Skeletal muscle tissue (tissue), 4 donors: ENCODE data around the gene ZMIZ2. TPM values are rescaled to one million over a fixed set of nuclear protein-coding genes. Genes with fewer than 3 reads are reported as not detected.

Experiments used
- H3K27ac ChIP-seq: one replicate; pipeline ENCODE4 v1.7.0; 2013; ENCODE audit warnings: mild to moderate bottlenecking, low read depth, low read length, inconsistent platforms
- H3K27me3 ChIP-seq, 3 donors: one replicate each; pipeline ENCODE4 v1.7.0; 2013; ENCODE audit warnings: low read length in 3 of 3; ENCODE audit not compliant: control insufficient read depth in 3 of 3, insufficient read depth in 3 of 3
- H3K36me3 ChIP-seq, 3 donors: one replicate each; pipeline ENCODE4 v1.7.0; 2013; ENCODE audit warnings: low read length in 3 of 3; ENCODE audit not compliant: control insufficient read depth in 3 of 3, insufficient read depth in 3 of 3
- H3K4me1 ChIP-seq, 3 donors: one replicate each; pipeline ENCODE4 v1.7.0; 2013; ENCODE audit warnings: low read length in 3 of 3, mild to moderate bottlenecking in 3 of 3; ENCODE audit not compliant: control insufficient read depth in 3 of 3, insufficient read depth in 3 of 3
- H3K4me3 ChIP-seq, 3 donors: one replicate each; pipeline ENCODE4 v1.7.0; 2013; ENCODE audit warnings: low read length in 3 of 3
- H3K9ac ChIP-seq, 3 donors: one replicate each; pipeline ENCODE4 v1.7.0; 2013; ENCODE audit warnings: low read length in 3 of 3, mild to moderate bottlenecking in 3 of 3, moderate library complexity in 2 of 3, low read depth in 1 of 3
- H3K9me3 ChIP-seq, 3 donors: one replicate each; pipeline ENCODE4 v1.7.0; 2013; ENCODE audit warnings: low read length in 3 of 3; ENCODE audit not compliant: control insufficient read depth in 3 of 3
- total RNA-seq: library from RNA; depleted of rRNA; stranded (reverse); fragments of >200 nt; gene quantifications from one replicate; pipeline ENCODE4 v1.2.3, GENCODE V29; 2014
- donor health status: Osteomylitis.

Gene ZMIZ2
- total RNA-seq, 1 donor from 2014 or later, result 4.2 TPM

- no peak overlapping the region for H3K9ac ChIP-seq
- peaks cover 26 to 30% (median 29%) of the 10 kb centered on the region in 3 donors for H3K36me3 ChIP-seq
Measured at GRCh38 chr7:44709011-44709915, 39.4 kb upstream of the ZMIZ2 start.

GRCh38 chr7:44709945-44710596 is 38.6 kb upstream of the ZMIZ2 start:
- Histone ChIP-seq H3K36me3 (peaks cover 26 to 30% (median 29%) of the 10 kb centered on the region in 3 donors), H3K27me3 (no peaks in the 10 kb centered on the region), H3K9me3 (no peaks in the 10 kb centered on the region), H3K4me3 (no peak overlapping the region), H3K9ac (no peak overlapping the region), H3K4me1 (peaks cover 5 to 11% (median 6%) of the 10 kb centered on the region in 3 donors), H3K27ac (no peak overlapping the region)

More at GRCh38 chr7:44709011-44709915, 39.4 kb upstream of the ZMIZ2 start:
- Histone ChIP-seq H3K9me3 (no peaks in the 10 kb centered on the region), H3K27me3 (no peaks in the 10 kb centered on the region), H3K4me1 (peaks cover 5 to 11% (median 6%) of the 10 kb centered on the region in 3 donors), H3K4me3 (no peak overlapping the region), H3K27ac (no peak overlapping the region)

- H3K4me3 ChIP-seq, result no peak overlapping the region
- no peaks in the 10 kb centered on the region for H3K27me3 ChIP-seq
- peaks cover 5 to 11% (median 6%) of the 10 kb centered on the region in 3 donors for H3K4me1 ChIP-seq
- no peak overlapping the region for H3K27ac ChIP-seq
- no peak overlapping the region for H3K9ac ChIP-seq
- no peaks in the 10 kb centered on the region for H3K9me3 ChIP-seq
- peaks cover 26 to 29% (median 26%) of the 10 kb centered on the region in 3 donors for H3K36me3 ChIP-seq
Measured at GRCh38 chr7:44711528-44711927, 37.1 kb upstream of the ZMIZ2 start.

GRCh38 chr7:44712012-44712411 is 36.6 kb upstream of the ZMIZ2 start:
- Histone ChIP-seq H3K9me3 (no peaks in the 10 kb centered on the region), H3K9ac (no peak overlapping the region), H3K4me1 (peaks cover 3 to 6% (median 5%) of the 10 kb centered on the region in 3 donors), H3K36me3 (peaks cover 23 to 26% (median 25%) of the 10 kb centered on the region in 3 donors), H3K27me3 (no peaks in the 10 kb centered on the region), H3K4me3 (no peak overlapping the region), H3K27ac (no peak overlapping the region)

DNA sequence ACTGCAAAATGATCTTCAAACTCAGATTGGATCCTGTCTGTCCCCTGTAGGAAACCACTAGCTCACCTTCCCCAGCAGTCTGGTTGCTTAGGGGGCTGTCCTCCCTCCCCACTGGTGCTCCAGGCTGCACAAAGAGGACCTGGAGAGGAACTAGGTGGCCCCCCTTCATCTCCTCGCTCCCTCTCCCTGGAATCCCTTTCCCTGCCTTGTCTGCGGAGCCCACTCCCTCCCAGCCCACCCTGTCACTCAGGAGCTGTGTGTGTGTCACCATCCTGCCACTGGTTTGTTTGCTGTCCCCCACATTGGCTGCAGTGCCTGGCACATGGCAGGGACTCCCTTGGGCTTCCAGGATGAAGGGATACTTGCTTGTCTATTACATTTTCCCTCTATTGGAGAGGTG is 35.5 kb upstream of the ZMIZ2 start:
- no peak overlapping the region for H3K27ac ChIP-seq
- H3K9me3 ChIP-seq, result no peaks in the 10 kb centered on the region
- no peaks in the 10 kb centered on the region for H3K27me3 ChIP-seq
- no peak overlapping the region for H3K9ac ChIP-seq
- peaks cover 12 to 15% (median 14%) of the 10 kb centered on the region in 3 donors for H3K36me3 ChIP-seq
- no peak overlapping the region for H3K4me3 ChIP-seq
- H3K4me1 ChIP-seq, result peaks cover 0 to 5% (median 0%) of the 10 kb centered on the region in 3 donors

DNA sequence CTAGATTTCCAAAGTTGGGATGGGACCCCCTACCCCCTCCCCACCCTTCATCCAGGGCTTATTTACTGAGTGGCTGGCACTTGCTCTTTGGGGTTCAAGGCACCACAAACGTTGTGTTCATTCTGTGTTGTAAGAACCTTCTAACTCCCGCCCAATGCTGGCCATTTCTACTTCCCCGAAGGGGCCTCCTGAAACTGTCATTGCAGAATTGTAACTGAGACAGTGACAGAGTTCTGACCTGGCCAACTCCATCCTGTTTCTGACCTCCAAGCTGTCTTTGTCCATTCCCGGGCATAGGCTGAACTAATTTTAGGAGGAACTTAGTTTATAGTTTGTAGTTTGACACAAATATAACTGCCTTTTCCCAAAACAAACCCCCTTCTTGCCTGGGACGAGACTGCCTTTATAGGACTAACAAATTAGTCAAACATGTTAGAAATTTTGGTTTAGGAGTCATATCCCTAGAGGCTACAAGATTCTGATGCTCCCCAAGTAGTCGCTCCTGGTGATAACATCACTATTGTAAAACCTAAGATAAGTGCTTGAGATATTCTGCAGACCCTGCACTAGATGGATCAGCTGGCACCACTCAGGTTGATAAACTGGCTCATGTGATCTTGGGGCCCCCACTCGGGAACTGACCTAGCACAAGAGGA is 34.8 kb upstream of the ZMIZ2 start:
- no peak overlapping the region for H3K27ac ChIP-seq
- no peak overlapping the region for H3K9ac ChIP-seq
- H3K27me3 ChIP-seq, result no peaks in the 10 kb centered on the region
- H3K36me3 ChIP-seq, result peaks cover 8 to 9% (median 8%) of the 10 kb centered on the region in 3 donors
- H3K9me3 ChIP-seq, result no peaks in the 10 kb centered on the region
- H3K4me1 ChIP-seq, result peaks cover 0 to 5% (median 0%) of the 10 kb centered on the region in 3 donors
- no peak overlapping the region for H3K4me3 ChIP-seq

DNA sequence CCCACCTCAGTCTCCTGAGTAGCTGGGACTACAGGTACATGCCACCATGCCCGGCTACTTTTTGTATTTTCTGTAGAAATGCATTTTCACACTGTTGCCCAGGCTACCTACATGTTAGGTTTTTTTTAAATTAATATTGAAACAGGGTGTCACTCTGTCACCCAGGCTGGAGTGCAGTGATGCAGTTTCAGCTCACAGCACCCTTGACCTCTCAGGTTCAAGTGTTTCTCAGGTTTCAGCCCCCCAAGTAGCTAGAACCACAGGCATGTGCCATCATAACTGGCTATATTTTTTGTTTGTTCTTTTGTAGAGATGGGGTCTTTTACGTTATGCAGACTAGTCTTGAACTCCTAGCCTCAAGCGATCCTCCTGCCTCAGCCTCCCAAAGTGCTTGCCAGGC is 32.4 kb upstream of the ZMIZ2 start:
- no peaks in the 10 kb centered on the region for H3K36me3 ChIP-seq
- H3K9me3 ChIP-seq, result no peaks in the 10 kb centered on the region
- peaks cover 0 to 5% (median 0%) of the 10 kb centered on the region in 3 donors for H3K4me1 ChIP-seq
- H3K4me3 ChIP-seq, result no peak overlapping the region
- H3K27ac ChIP-seq, result no peak overlapping the region
- no peaks in the 10 kb centered on the region for H3K27me3 ChIP-seq
- H3K9ac ChIP-seq, result no peak overlapping the region

- Histone ChIP-seq H3K4me3 (no peak overlapping the region), H3K27me3 (no peaks in the 10 kb centered on the region), H3K36me3 (no peaks in the 10 kb centered on the region), H3K9me3 (no peaks in the 10 kb centered on the region), H3K4me1 (no peaks in the 10 kb centered on the region), H3K27ac (no peak overlapping the region), H3K9ac (no peak overlapping the region)
Measured at GRCh38 chr7:44720301-44720700, 28.3 kb upstream of the ZMIZ2 start.

DNA sequence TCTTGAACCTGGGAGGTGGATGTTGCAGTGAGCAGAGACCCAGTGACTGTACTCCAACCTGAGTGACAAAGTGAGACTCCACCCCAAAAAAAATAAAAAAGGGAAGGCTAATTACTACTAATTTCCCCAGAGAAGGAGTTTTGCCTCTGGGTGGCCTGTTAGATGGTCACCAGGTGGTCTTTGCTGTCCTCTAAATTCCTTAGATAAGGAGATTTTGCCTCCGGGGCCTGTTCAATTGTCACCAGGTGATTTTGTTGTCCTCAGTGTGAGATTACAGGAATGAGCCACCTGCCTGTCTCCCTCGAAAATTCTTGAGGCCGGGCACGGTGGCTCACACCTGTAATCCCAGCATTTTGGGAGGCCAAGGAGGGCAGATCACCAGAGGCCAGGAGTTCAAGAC is 24.4 kb upstream of the ZMIZ2 start:
- H3K9ac ChIP-seq, result no peak overlapping the region
- H3K27me3 ChIP-seq, result no peaks in the 10 kb centered on the region
- H3K9me3 ChIP-seq, result no peaks in the 10 kb centered on the region
- no peak overlapping the region for H3K4me3 ChIP-seq
- H3K4me1 ChIP-seq, result no peaks in the 10 kb centered on the region
- no peak overlapping the region for H3K27ac ChIP-seq
- H3K36me3 ChIP-seq, result no peaks in the 10 kb centered on the region
